Activated CD8-positive, alpha-beta memory T cell treated with anti-CD3 and anti-CD28 coated beads for 24 hours (primary cell): ENCODE measurements around the gene ADAM19.

Source experiments
- DNase-seq: peaks from one replicate; pipeline ENCODE4 v3.0.0-alpha.2; 2020

Gene ADAM19

GRCh38 chr5:157561110-157561509, 14.5 kb downstream of the ADAM19 start:
- peak; percentile 24 for DNase-seq

GRCh38 chr5:157559301-157559700, 16.3 kb downstream of the ADAM19 start:
- DNase-seq, result no peak

GRCh38 chr5:157558681-157559080, 16.9 kb downstream of the ADAM19 start:
- DNase-seq, result no peak

- DNase-seq, result no peak
Observed at GRCh38 chr5:157558041-157558595, 17.5 kb downstream of the ADAM19 start.

- DNase-seq, result no peak
Observed at GRCh38 chr5:157556615-157557418, 18.8 kb downstream of the ADAM19 start.

GRCh38 chr5:157555037-157555640, 20.4 kb downstream of the ADAM19 start:
- DNase-seq, result no peak

GRCh38 chr5:157554179-157555036, 21.2 kb downstream of the ADAM19 start:
- DNase-seq, result no peak

- DNase-seq, result no peak
Observed at GRCh38 chr5:157552650-157553049, 22.9 kb downstream of the ADAM19 start.

- DNase-seq, result no peak
Observed at GRCh38 chr5:157550663-157551062, 24.9 kb downstream of the ADAM19 start.

GRCh38 chr5:157549954-157550549, 25.5 kb downstream of the ADAM19 start:
- no peak for DNase-seq

- DNase-seq, result no peak
Observed at GRCh38 chr5:157549283-157549629, 26.3 kb downstream of the ADAM19 start.

GRCh38 chr5:157548513-157549282, 26.9 kb downstream of the ADAM19 start:
- no peak for DNase-seq

- DNase-seq, result no peak
Observed at GRCh38 chr5:157547941-157548512, 27.5 kb downstream of the ADAM19 start.

GRCh38 chr5:157546456-157547100, 29.0 kb downstream of the ADAM19 start:
- DNase-seq, result no peak

GRCh38 chr5:157545610-157546310, 29.8 kb downstream of the ADAM19 start:
- DNase-seq, result no peak

- no peak for DNase-seq
Observed at GRCh38 chr5:157544623-157544989, 31.0 kb downstream of the ADAM19 start.

GRCh38 chr5:157543825-157544622, 31.6 kb downstream of the ADAM19 start:
- no peak for DNase-seq

GRCh38 chr5:157542282-157543000, 33.1 kb downstream of the ADAM19 start:
- no peak for DNase-seq
